ENCODE measurements around the gene ERMARD.

Gene ERMARD

DNA sequence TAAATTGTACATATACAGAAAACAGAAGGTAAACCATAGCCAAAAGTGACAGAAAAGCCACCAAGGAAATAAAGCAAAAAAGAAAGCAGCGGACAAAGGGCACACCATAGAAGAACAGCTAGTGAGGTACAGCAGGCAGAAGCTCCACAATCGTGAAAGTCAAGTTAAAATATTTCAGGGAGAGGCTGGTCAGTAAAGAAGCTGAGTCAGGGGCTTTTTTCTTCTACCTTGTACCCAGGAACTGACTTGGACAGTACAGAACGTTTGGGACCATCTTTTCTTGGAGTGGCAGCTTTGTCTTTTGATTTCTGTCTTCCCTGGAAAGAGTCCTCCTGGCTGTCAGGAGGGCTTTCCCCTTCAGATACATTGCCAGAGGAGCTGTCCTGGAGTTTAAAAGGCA is 41.4 kb upstream of the ERMARD start:
- in situ Hi-C loops (cut with HindIII; ENCODE audit: low pct_ligation_motif_present, low sequenced_read_pairs), result no loop called here
- no peak for DNase-seq
- Histone ChIP-seq H3K4me3 (ENCODE audit: low read depth, low read length) (no peak overlapping the region), H3K27me3 (replicated peaks) (no peaks in the 10 kb centered on the region), H3K36me3 (replicated peaks) (peaks cover 10% of the 10 kb centered on the region), H3K27ac (no peak overlapping the region)
- TF ChIP-seq, protein P1, sequence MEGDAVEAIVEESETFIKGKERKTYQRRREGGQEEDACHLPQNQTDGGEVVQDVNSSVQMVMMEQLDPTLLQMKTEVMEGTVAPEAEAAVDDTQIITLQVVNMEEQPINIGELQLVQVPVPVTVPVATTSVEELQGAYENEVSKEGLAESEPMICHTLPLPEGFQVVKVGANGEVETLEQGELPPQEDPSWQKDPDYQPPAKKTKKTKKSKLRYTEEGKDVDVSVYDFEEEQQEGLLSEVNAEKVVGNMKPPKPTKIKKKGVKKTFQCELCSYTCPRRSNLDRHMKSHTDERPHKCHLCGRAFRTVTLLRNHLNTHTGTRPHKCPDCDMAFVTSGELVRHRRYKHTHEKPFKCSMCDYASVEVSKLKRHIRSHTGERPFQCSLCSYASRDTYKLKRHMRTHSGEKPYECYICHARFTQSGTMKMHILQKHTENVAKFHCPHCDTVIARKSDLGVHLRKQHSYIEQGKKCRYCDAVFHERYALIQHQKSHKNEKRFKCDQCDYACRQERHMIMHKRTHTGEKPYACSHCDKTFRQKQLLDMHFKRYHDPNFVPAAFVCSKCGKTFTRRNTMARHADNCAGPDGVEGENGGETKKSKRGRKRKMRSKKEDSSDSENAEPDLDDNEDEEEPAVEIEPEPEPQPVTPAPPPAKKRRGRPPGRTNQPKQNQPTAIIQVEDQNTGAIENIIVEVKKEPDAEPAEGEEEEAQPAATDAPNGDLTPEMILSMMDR (IDR thresholded peaks at IDR 0.05; ENCODE audit: low read depth, low read length, missing control alignments), result no peak

DNA sequence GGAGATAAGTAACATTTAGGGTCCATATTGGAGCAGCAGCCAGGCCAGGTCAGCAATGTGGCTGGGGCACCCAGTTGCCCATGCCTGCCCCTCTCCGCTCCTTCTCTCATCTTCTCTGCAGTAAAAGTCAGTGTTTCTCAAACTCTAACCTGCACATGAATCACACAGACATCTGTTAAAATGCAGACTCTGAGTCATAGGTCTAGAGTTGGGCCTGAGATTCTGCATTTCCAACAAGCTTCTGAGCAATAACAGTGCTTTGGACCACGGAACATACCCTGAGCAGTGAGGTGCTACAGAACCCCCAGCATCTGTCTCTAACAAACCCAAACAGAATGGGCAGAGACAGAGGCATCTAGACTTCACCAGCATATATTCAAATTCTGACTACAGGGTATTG is 37.2 kb upstream of the ERMARD start:
- no peak for DNase-seq
- TF ChIP-seq, protein P1 (IDR thresholded peaks at IDR 0.05; ENCODE audit: low read depth, low read length, missing control alignments), result no peak
- Histone ChIP-seq H3K36me3 (replicated peaks) (peaks cover 15% of the 10 kb centered on the region), H3K4me3 (ENCODE audit: low read depth, low read length) (no peak overlapping the region), H3K27ac (no peak overlapping the region), H3K27me3 (replicated peaks) (no peaks in the 10 kb centered on the region)
- in situ Hi-C loops (cut with HindIII; ENCODE audit: low pct_ligation_motif_present, low sequenced_read_pairs), result no loop called here

DNA sequence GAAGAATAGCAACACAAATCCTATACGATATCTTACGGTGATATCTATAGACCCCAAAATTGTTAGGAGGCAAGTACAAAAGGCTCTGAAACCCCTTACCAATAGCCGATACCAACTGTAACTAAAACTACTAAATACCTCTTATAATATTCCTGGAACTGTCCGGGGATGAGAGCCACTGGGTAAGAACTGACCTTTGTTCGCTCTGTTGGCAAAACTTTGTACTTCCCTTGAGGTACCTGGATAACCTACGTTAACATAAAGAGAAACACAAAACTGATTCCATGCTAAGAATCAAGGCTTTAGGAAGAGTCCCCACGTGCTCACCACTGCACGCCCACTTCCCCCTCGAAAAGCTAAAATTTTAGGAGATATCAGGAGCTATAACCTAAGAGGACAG is 36.8 kb upstream of the ERMARD start:
- Histone ChIP-seq H3K4me3 (ENCODE audit: low read depth, low read length) (no peak overlapping the region), H3K27me3 (replicated peaks) (no peaks in the 10 kb centered on the region), H3K27ac (no peak overlapping the region), H3K36me3 (replicated peaks) (peaks cover 15% of the 10 kb centered on the region)
- no peak for DNase-seq
- TF ChIP-seq, protein P1 (IDR thresholded peaks at IDR 0.05; ENCODE audit: low read depth, low read length, missing control alignments), result no peak
- in situ Hi-C loops (cut with HindIII; ENCODE audit: low pct_ligation_motif_present, low sequenced_read_pairs), result no loop called here

DNA sequence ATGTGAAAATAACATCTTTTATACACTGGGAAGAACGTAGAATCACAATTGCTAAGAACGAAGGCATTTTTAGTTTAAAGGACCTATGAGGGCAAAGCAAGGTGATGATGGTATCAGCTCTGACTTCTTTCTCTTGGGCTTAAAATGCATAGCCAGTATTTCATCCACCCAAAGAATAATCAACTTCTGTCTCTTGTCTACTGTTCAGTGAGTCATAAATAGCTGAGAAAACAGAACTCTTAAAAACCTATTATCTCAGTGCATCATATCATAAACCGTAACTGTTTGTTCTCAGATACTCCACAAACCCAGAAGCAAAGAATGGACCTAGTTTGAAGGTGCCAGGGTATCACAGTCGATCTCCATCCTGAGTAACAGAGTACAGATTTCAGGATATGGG is 32.3 kb upstream of the ERMARD start:
- DNase-seq, result no peak
- Histone ChIP-seq H3K4me3 (ENCODE audit: low read depth, low read length) (no peak overlapping the region), H3K36me3 (replicated peaks) (peaks cover 11% of the 10 kb centered on the region), H3K27me3 (replicated peaks) (no peaks in the 10 kb centered on the region), H3K27ac (no peak overlapping the region)
- in situ Hi-C loops (cut with HindIII; ENCODE audit: low pct_ligation_motif_present, low sequenced_read_pairs), result no loop called here
- TF ChIP-seq, protein P1 (IDR thresholded peaks at IDR 0.05; ENCODE audit: low read depth, low read length, missing control alignments), result no peak

DNA sequence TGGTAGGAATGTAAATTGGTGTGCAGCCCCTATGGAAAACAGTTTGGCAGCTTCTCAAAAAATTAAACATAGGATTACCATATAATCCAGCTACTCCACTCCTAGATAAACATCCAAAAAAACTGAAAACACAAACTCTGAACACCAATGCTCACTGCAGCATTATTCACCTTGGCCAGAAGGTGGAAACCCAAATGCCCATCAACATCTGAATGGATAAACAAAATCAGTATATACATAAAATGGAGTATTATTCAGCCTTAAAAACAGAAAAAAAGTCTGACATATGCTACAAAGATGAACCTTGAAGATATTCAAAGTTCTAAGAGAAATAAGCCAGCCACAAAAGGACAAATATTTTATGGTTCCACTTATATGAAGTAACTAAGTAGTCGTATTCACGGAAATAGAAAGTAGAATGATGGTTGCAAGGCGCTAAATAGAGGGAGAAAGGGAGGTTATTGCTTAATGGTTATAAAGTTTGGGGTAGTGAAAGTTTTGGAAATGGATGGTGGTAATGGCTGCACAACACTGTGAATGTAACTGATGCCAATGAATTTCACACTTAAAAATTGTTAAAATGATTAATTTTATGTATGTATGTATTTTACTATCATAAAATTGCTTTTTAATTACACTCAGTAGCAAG is 31.1 kb upstream of the ERMARD start:
- no peaks in the 10 kb centered on the region for H3K27me3 ChIP-seq (replicated peaks)
- H3K27ac ChIP-seq, result no peak overlapping the region
- in situ Hi-C loops (cut with HindIII; ENCODE audit: low pct_ligation_motif_present, low sequenced_read_pairs), result no loop called here
- DNase-seq, result no peak
- TF ChIP-seq, protein P1 (IDR thresholded peaks at IDR 0.05; ENCODE audit: low read depth, low read length, missing control alignments), result peak; percentile 8
- H3K4me3 ChIP-seq (ENCODE audit: low read depth, low read length), result no peak overlapping the region
- peaks cover 3% of the 10 kb centered on the region for H3K36me3 ChIP-seq (replicated peaks)

All from brain microvascular endothelial cell (primary cell).